HuH-7 (cell line): Measurements from ENCODE around the gene AXIN1.
"Not testable (repeated sequence)": the region's sequence is repeated elsewhere in the genome, so short reads cannot be mapped to it uniquely, and the experiment has no call there.

Experiments
- DNase-seq: peaks from one replicate; pipeline ENCODE4 v3.0.0; 2011; ENCODE audit warnings: low spot score

AXIN1 gene

DNA sequence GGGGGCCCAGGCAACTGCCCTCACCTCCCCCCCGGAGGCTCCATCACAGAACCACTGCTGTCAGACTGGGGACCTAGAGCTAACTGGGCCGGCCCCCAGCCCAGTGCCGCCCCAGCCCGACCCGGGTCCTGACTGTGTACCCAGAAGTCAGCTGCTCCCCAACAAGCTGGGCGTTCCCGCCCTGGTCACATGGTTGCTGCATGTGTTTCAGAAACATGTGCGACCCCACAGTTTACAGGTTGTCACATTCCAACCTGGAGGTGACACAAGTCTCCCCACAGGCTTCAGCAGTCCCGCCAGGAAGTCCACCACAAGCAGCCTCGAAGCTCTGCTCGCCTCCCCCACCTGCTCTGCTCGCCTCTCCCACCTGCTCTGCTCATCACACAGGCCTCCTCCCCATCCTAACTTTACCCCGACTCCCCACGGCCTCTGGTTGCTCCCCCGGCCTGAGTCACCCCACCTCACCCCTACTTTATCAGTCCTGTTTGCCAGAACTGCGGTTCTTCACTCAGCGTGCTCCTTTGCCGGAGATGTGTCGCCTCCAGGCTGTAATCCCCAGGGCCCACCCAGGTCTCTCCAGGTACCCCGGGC lies 16.8 kb upstream of the AXIN1 start:
- DNase-seq, result no peak

DNA sequence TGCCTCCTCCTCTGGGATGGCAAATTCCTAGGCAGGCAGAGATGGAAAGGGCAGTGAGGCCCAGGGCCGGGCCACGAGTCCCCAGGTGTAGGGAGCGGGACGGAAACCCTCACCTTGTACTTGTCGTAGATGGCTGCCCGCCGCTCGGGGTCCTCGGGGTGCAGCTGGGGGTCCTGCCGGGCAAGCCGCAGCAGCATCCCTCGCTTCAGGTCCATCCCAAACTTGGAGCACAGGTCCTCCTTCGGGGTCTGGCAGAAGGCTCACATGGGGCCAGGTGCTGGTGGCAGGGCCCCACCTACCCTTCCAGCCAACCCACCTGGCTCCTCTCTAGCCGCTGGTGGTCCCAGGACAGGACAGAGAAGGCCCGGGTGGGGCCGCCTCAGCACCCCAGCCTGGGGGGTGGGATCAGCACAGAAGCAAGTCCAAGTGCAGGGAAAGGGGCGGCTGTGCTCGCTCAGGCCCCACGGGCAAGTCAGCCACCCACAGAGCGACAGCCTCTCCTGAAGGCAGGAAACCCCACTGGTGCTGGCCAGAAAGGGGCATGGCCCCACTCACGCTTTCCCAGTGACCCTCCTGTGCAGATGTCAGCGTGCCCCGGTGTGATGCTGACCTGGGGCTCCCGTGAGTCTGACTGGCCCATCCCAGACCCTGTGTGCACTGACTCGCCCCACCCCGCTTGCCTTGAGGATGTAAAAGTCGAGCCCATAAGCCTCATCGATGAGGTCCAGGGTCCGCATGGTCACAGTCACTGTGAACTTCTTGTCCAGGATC lies 16.1 kb upstream of the AXIN1 start:
- DNase-seq, result no peak

DNA sequence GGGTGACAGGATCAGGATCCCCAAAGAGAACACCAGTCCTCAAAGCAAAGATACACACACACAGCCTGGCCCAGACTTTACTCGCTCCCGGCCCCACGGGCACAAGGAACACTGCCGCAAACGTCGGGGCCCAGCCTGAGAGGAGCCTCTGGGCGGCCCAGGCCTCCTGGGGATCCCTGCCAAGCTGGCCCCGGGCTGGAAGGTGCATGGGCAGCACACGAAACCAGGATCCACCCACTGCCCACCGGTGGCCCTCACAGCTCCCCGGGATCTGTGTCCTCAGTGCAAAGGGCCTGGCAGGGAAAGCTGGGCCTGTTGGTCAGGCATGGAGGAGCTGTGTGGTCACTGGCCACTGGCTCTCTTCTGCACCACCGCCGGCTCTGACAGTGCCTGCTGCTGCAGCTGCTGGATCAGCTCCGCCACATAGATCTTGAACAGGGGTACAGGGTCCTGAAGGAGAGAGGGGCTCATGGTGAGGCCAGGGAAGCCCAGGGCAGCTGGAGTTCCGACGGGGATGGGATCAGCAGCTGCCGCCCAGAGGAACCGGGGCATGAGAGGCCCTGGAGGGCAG lies 14.9 kb upstream of the AXIN1 start:
- DNase-seq, result no peak

DNA sequence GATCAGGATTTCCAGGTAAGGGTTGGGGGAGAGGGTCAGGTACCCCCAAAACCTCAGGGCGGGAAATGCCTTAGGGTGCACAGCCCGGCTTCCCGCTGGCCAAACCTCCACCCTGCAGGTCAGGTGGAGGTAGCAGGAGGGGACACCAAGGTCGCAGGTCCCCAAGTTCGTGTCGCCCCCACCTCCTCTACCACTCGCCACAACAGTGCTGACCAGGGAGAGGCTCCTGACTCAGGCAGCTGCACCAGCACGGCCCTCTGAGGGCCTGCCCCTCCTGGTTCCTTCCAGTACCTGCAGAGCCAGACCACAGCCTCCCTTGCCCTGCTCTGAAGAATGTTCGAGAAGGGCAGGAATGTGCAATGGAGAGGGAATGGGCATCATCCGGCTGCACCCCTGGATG lies 14.0 kb upstream of the AXIN1 start:
- no peak for DNase-seq

DNA sequence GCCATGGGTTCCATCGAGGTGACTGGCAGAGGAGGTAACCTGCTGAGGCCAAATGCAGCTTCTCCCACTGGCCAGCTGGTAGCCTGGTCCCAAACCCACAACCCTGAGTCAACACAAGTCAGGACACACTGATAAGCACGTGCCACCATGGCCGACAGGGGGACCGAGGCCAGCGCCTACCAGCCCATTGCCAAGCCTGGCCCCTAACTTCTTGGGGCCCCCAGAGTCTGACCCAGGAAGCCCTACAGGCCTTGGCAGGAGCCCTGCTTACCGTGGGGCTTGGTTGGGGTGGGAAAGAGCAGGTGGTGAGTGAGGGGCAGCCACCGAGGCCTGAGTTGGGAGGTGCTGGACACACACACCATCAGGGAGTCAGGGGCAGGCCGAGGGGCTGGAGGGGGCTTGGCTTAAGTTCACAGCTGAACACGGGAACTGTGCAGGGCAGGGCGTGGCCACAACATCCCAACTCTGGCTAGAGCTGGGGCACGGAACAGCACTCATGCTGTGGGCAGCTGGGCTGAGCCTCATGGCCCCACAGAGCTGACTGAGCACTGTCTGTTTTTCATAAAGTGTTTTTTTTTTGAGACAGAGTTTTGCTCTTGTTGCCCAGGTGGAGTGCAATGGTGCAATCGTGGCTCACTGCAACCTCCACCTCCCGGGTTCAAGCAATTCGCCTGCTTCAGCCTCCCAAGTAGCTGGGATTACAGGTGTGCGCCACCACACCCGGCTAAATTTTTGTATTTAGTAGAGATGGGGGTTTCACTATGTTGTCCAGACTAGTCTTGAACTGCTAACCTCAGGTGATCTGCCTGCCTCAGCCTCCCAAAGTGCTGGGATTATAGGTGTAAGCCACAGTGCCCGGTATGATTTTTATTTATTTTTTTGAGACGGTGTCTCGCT lies 12.3 kb upstream of the AXIN1 start:
- no peak for DNase-seq

DNA sequence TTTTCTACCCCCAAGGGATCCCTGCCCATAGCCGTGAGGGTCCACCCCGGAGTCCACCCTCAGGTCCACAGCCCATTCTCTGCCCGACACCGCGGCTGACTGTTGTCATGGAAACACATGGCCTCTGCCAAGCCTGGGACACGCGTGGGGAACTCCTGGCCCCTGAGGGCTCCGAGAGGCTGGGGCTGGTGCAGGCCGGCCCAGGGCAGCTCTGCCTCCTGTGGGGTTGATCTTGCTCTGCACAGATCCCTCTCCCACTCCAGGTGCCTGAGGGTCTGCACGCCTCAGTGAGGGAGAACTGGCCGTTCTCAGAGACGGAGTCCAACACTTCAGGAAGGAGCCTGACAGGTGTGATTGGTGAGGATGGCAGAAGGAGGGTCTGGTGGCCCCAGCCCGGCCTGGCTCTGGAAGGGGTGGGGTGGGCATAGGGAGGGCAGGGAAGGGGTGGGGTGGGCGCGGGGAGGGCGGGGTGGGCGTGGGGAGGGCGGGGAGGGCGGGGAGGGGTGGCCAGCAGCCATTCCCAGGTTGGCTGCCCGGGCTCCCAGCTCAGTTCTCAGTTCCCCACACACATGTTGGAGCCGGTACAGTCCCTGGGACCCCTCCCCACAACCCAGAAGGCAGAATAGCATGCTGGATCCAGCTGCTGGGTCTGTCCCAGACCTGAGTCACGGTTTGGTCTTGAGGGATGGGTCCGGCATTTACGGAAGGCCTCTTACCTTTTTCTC lies 11.4 kb upstream of the AXIN1 start:
- no peak for DNase-seq

DNA sequence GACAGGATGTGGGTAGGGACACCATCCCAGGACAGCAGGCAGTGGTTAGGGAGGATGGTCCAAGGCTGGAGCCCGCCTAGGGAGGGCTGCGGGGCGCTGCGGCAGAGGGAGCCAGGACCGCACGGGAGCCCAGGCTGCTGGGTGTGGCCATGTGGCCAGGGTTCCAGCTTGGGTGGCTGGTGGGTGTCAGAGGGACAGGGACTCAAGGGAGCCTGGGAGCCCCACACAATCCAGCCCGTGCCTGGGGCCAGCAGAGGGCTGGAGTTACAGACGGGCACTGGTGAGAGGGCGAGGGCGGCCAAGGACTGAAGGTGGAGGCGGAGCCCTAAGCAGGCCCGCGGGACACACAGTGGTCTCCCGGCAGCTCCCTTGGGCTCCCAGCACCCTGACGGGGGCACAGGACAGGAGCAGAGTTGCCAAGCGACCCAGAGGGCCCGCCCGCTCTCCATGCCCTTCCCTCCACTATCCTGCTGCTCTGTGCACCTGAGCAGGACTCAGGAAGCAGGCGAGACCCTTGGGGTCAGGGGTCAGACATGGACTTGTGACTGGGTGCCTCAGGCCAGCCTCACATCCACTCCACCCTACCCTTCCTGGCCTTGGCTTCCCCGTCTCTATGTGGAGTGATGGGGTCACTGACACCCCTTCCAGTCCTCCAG lies 10.7 kb upstream of the AXIN1 start:
- no peak for DNase-seq

DNA sequence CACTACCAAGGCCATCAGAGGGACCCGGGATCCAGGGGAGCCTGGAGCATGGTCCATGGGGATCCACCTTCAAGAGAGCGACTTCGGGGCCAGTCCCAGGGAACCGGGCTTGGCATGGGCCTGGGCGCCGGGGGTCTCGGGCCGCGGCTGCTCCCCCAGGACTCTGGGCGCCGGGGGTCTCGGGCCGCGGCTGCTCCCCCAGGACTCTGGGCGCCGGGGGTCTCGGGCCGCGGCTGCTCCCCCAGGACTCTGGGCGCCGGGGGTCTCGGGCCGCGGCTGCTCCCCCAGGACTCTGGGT lies 10.1 kb upstream of the AXIN1 start:
- DNase-seq, result not testable (repeated sequence)

DNA sequence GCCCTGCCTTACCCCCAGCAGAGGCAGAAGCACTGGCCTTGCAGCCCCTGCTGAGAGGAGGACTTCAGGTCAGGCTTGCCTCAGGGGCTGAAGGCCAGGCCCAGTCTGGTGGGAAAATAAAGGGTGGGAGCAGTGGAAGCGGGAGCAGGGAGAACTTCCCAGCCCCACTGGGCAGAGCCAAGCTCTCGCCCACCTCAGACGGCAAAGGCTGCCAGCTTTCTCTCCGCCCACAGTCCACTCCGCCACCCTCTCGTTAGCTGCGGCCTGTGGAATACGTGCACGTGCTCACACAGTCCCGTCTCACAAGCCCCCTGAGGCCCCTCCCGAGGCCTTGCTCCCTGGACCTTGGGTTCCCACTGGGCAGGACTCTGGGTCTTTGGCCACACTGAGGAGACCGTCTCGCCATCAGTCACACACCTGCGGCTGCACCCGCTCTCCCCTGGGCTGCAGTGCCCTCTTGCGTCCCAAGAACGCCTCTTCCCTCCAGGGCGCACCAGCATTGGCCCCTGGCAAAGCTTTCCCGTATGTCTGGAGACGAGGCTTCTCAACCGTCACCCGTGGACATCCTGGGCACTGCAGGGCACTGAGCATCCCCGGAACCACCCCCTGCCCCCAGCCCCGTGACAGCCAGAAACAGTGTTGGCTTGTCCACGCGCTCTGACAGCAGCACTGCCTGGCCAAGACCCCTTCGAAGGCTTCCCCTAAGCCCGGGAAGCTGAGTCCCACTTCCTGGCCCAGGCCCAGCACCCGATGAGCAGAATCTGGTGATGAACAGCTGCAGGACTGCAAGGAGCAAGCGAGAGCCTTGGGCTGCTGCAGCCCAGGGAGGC lies 9.6 kb upstream of the AXIN1 start:
- DNase-seq, result peak; percentile 91

DNA sequence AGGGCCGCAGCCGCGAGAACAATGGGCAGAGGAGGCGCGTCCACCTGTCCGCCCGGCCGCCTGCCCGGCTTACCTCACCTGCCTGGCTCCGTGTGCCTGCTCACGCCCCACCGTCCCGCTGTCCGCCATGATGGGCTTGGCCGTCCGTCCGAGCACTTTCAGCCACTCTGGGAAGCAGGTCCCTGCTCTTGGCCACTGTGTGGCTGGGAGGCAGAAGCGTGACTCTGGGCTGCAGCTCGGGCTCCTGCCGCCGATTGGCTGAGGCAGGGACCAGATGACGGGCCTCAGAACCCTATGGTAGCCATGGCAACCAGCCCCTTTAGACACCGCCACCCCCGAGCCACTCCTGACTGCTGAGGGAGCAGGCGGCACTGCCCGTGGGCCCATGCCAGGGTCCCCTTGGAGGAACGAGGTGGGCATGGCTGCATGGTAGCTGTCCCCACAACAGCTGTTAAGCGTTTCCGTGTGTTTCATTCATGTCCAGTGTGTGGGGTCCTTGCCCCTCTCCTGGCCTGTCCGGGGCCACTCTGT lies 8.9 kb upstream of the AXIN1 start:
- no peak for DNase-seq

DNA sequence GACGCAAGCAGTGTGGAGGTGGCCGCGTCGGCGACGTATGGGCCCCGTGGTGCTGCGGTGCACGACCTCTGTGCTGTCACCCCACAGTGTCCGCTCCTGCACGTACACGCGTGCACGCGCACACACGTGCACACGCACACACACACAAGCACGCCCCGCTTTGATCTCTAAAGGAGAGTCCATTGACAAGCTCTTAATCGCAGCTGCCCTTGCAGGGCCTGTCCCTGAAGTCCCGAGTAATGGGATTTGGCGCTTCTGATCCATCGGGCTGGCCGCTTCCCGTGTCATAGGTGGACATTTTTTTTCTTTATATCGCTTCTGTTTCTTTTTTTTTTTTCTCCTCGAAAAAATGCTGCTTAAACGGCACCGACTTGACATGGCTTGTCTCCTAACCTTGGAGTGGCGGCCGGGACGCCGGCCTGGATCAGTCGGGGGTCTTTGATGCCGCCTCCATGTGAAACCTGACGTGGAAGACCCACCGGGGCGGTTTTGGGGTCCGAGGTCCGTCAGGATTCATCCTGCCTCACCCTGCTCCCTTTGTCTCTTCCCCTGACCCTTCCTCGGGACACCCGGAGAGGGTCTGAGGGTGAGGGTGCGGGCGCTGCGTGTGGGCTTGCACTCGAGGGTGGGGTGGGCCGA lies 8.3 kb upstream of the AXIN1 start:
- no peak for DNase-seq

DNA sequence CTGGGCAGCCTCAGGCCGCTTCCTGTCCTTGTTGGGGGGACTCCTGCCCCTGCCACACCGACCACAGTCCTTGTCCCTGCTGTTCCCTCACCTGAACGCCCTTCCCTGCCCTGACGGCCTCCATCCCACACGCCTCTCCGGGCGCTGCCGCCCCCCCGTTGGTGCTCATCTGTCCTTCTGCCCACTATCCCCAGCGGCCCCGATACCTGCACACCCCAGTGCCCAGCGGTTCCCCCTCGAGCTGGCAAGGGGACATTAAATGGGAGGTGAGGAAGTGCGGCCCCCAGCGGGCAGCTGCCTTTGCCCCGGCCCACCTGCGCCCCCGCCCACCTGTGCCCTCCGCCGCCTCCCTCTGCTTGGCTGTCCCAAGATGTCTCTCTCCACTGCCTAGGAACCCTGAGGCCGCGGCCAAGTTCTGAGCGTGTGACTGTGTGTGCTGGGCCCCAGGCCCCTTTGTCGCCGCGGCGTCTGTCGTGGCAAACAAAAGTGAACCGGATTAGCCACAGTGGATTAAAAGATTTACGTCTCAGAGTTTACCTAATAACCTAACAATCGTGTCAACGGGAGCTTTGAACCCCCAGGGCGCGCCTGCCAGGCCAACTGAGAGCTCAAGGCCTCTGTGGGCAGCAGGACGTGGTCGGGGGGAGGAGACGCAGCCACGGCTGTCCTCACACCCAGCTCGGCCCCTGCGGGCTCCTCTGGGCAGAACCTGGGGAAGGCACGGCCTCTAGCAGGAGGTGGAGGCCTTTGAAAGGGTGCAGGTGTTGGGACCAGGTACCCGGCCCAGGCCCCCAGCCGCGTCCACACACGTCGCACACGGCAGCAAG lies 7.6 kb upstream of the AXIN1 start:
- DNase-seq, result no peak

DNA sequence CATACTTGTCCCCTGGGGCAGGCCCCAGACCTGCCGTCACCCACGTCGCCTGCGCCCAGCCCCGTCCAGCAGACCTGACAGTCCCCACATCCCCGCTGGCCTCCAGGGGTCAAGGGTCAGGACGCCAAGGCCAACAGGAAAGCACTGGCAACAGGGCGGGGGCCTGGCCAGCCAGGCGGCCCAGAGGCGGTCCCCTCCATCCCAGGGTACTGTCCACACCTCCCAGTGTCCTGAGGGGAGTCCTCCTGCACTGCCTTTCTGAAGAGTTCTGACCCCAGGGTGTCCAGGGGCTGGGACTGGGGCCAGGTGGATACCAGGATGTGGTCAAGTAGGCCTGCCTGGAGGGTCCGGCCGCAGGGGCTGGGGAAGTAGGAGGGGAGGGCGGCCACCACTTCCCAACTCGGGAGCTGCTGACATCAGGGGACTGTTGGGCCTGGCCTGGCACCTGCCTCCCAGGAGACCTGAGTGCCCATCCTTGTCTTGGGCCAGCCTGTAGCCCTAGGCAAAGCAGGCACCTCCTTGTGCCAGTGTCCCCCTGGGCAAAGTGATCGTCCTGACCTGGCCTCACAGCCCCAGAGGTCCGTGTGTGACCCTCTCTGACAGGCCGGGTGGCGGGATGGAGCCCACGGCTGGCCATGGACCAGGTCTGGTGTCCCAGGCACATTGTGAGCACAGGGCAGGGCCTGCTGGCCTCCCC lies 6.7 kb upstream of the AXIN1 start:
- no peak for DNase-seq

DNA sequence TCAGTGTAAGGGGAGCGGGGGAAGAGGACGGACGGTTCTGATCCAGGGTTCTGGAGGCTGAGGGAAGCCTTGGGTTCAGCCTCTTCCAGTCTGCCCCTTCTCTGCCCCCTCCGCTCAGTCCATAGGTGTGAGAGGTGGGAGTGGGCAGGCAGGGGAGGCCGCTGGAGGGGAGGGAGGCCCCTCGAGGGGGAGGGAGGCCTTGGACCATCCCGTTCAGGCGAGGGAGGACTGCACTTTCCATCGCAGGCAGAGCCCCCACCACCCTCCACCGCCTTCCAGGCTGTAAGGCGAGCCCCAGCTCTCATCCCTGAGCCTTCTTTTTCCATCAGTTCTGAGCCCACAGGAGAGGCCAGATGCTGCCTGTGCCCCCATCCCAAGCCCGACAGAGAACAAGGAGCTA lies 4.2 kb upstream of the AXIN1 start:
- no peak for DNase-seq

DNA sequence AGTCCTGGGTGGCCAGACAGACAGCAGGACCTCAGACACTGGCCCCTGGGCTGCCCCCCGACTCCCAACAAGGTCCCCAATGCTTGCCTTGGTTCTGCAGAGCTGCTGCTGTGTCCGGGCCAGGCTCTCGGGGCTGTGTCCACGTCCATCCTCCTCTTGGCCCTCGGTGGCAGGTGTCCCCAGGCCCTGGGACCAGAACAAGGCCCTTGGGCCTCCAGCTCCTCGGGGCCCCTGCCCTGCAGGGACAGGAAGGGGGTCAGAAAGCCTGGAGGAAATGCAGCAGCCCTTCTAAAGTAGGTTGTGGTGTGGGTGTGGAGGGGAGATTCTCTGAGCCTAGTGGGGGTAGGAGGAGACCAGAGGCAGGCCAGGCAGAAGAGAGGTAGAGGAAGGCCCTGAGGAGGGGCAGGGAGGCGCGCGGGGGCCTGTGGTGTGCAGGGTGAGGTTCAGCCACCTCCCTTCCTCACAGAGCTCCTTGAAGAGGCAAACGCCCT lies 2.5 kb upstream of the AXIN1 start:
- no peak for DNase-seq

DNA sequence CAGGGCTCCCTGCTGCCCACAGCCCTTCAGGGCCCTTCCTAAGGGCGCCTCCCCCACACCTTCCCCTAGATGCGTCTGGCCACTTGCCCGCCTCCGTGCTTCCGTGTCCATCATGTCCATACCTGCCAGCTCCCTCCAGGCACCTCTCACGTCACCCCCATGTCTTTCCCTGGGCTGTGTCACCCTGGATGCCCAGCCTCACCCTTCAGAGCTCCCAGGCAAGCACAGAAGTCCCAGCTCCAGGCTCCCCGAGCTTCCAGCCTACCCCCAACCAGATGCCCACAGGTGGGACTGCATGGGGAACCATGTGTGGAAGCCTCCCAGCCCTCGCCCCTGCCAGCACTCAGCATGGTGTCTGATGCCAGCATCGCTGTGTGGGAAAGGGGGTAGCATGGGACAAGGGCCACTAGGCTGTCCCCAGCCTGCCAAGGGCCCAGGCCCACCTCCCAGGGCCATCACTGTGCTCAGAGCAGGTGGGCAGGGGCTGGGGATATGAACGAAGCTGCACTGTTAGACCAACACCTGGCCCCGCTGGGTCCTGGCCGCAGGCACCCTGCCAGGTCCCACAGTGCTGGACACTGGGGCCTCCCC lies 1.9 kb upstream of the AXIN1 start:
- no peak for DNase-seq

DNA sequence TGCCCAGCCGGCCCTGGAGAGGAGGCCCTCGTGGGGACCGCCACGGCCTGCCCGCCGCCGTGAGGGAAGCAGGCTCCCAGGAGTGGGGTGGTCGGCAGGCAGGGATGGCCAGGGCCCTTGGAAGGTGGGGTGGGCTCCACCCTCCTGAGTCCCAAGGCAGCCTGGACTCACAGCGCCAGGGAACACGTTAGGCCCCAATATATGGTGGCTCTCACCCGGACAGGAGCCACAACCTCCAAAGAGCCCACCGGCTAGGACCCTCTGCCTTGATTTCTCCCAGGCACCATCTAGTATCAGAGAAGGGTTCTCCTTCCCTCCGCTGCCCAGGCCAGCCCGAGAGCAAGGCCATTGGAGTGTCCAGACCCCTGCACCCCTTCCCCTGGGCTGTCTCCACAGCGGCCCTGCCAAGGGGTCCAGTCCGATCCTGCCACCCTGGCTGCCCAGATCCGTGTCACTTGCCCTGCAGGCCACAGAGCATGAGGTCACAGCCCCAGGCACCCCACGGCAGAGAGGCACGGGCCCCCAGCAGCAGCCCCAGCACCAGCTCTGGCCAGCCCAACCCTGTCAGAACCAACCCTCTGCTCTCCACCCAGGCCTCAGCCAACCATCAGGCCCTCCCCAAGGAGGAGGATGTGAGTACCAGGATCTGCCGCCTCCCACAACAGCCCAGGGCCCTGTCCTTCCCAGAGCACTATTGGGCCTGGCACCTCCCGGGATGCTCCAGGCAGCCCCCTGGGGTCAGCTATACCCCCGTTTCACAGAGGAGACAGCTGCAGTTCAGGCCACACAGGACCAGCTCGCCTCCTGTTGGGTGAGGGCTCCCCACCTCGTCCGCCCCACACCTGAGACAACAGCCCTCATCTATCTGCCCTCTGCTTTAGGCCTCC lies 1.1 kb upstream of the AXIN1 start:
- DNase-seq, result no peak
